Hematopoietic multipotent progenitor cell (in vitro differentiated cells): Measurements from ENCODE around the gene CASQ2. TPM values are rescaled to one million over a fixed set of nuclear protein-coding genes. Genes with fewer than 3 reads are reported as not detected.

ENCODE experiments used
- DNase-seq, 3 donors: peaks; one replicate each; pipeline ENCODE4 v3.0.0-alpha.2; 2011 to 2015; ENCODE audit warnings: low read depth in 2 of 3, low spot score in 2 of 3
- total RNA-seq: library from RNA; depleted of rRNA; stranded (reverse); fragments of >200 nt; gene quantifications from one replicate; pipeline ENCODE4 v1.2.3, GENCODE V29; 2012

The CASQ2 gene
- total RNA-seq, 1 donor, result not detected

DNA sequence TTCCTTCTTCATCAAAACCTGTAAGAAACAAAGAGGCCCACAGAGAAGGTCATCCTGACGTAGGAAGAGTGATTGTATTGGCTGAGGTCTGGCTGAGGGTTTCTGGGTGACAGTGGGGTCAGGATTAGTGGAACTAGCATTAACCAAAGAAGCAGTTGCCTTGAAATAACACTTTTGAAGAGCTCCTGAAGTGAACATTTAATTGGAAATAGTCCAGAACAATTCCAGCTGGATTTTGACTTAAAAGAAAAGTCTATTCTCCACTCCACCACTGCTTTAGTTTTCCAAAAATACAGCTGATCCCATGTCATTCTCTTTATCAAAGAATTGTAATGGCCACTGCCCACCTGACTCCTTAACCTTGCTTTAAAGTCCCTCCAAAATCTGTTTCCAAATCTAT is 27.7 kb downstream of the CASQ2 start:
- no peak for DNase-seq

GRCh38 chr1:115732316-115732715 is 36.2 kb downstream of the CASQ2 start:
- DNase-seq, result no peak

DNA sequence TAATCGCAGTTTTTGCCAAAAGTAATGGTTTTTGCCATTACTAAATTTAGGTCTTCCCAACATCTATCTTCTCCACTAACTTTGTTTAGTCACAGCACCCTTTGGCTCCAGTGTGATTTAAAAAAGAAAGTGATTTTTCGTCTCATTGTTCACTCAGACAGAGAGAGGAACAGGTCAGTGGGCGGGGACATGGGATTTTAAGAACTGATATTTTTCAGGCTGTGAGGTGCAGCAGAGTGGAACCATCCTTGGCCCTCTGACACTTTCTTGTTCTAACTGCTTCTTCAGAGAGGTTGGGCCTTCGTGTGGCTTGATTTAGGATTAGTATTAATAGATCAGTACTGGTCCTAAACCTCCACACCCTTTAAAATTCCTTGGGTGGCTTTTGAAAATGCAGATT is 38.8 kb downstream of the CASQ2 start:
- DNase-seq, result no peak

DNA sequence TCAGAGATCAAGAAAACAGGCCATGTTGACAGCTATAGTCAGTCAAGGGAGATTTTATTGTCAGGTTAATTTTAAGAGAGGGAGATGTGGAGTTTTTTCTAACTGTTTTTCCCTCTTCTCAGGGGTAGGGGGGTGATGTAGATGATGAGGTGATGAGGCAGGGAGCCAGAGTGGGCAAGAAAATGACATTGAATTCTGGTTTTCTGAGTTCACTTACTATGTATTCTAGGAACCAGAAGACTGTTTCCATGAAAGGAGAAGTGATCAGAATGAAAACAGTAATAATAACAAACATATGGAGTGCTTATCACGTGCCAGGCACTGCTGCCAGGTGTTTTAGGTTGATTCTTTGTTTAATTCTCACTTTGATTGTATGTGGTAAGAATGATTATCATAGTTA is 40.2 kb downstream of the CASQ2 start:
- no peak for DNase-seq

GRCh38 chr1:115727706-115728249 is 40.7 kb downstream of the CASQ2 start:
- peak in 1 of 3 donors; percentile 16 for DNase-seq

- DNase-seq, result no peak
These were observed 41.9 kb downstream of the CASQ2 start for GRCh38 chr1:115726570-115726969.

DNA sequence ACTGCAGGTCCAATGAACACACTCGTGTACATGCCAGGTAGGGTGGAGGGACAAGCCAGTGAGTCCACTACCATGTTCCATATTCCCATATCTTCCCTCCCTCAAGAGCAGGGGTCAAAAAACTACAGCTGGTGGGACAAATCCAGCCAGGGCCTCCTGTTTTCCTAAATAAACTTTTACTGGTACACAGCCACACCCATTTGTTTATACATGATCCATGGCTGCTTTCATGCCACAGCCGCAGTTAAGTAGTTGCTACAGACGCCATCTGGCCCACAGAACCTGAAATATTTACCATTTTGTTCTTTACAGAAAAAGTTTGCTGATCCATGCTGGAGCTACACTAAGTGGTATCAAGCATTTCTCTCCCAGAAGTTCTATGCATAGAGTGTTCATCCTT is 42.4 kb downstream of the CASQ2 start:
- no peak for DNase-seq

GRCh38 chr1:115725600-115725999 is 42.9 kb downstream of the CASQ2 start:
- no peak for DNase-seq

GRCh38 chr1:115723756-115724155 is 44.8 kb downstream of the CASQ2 start:
- DNase-seq, result no peak

- no peak for DNase-seq
These were observed 46.3 kb downstream of the CASQ2 start for GRCh38 chr1:115722221-115722620.

DNA sequence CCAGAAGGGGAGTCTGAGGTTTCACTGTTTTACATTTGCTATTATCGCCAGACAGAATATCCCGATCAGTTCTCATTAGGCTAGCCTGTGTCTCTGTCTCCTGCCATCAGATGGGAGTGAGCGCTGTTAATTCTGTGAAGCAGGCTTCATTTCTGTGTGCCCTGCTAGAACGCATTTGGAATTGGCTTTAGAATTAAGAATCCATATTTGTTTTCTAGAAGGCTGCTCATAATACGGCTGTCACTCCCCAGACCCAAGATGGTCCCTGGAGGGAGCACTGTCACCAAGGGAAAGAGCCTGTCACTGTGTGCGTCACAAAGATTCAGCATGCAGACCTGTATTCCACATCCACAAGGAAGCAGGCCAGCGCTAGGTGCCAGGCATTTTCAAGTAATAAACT is 49.2 kb downstream of the CASQ2 start:
- no peak for DNase-seq

- no peak for DNase-seq
These were observed 50.3 kb downstream of the CASQ2 start for GRCh38 chr1:115718011-115718754.

GRCh38 chr1:115717541-115717940 is 51.0 kb downstream of the CASQ2 start:
- DNase-seq, result peak in 2 of 3 donors; percentile 43 to 56

DNA sequence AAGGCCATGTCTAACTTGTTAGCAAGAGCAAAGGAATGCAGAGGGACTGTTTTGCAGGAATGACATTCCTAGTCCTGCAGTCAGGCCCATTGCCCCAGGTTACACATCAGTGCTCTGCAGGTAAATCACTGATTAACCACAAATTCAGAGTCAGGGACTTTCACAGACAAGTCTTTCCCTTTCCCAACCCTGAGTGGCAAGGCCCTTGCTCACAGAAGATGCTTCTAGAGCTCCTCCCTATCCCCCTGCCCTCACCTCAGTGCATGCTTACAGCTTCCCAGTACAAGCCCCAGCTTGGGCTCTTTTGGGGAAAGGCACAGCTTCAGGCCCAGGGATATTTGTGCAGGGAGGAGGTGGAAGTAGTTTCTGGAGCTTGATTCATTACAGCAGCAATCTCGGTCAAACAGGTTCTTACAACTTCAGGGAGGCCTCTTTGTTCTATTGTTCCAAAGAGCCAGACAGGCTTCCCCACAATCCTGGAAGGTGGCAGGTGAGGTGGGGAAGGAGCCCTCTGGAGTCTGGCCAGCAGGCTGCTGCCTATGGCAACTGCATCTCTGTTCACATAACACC is 53.9 kb downstream of the CASQ2 start:
- DNase-seq, result no peak

DNA sequence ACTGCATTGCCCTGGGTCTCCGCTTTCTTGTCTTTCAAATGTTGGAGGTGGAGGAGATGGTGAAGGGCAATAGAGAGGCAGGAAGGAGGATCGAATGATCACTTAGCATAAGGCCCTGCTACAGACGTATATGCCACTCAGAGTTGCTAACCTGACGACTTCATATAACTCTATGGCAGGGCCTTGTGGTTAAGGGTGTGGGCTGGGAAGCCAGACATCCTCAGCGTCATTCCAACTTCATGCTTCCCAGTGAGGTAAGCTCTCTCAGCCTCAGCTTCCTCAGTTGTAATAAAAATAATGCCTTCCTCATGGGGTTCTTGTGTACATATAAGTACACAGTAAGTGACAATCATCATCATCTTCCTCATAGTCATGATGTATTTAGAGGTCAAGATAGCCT is 54.6 kb downstream of the CASQ2 start:
- no peak for DNase-seq

- DNase-seq, result no peak
These were observed 55.5 kb downstream of the CASQ2 start for GRCh38 chr1:115712911-115713609.

DNA sequence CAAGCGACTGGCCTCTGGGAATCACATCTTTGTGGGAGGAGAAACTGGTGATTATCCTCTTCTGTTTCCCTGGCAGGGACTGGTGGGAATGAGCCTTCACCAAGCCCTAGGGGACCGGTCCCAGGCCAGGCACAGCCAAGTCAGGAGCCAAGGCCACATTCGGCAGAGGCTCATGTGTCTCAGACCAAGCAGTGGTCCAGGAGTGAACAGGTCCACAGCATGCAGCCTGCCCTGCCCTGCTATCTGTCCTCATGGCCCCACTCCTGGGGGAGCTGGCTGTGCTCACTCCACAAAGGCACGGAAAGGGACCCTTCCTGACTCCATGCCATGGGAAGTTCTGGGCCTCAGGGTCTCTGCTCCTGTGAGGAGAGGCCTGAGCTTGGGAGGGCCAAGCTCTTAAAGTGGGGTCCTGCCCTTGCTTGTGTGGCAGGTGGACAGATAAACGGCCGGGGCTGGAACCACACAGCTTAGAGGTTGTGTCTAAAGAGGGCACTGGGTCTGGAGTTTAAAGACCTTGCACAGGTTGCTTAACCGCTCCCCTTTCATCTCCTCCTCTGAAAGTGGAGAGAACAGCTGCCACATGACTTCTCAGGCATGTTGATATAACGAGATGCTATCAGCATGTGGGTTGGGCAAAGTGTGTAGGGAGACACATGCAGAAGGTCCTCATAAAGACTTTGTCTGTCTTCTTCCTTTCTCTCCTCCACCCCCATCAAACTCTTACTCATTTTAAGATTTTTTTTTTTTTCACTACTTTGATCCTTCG is 57.5 kb downstream of the CASQ2 start:
- no peak for DNase-seq

GRCh38 chr1:115706587-115707425 is 61.7 kb downstream of the CASQ2 start:
- peak in 2 of 3 donors; percentile 41 to 70 for DNase-seq

- DNase-seq, result no peak
These were observed 62.6 kb downstream of the CASQ2 start for GRCh38 chr1:115705963-115706362.
